ENCODE measurements around the gene ISM1.

DNA sequence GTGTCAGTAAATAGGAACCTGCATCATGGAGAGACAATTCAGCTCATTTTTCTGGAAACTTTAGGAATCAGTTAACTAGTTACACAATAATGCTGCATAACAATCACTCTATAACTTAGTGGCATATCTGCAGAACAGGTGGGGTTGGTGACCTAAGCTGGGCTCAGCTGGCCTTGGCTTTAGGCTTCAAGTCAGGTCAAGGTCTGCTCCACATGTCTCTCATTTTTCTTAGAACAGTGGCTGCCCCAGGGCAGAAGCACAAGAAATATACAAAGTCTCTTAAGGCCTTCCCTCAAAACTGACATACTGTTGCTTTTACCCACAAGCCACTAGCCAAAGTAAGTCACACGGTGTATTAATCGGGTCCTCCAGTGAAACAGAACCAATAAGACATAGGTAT lies 14.1 kb upstream of the ISM1 start:
- TF ChIP-seq CEBPB (IDR thresholded peaks at IDR 0.05), result no peak
- TF ChIP-seq, protein P1, sequence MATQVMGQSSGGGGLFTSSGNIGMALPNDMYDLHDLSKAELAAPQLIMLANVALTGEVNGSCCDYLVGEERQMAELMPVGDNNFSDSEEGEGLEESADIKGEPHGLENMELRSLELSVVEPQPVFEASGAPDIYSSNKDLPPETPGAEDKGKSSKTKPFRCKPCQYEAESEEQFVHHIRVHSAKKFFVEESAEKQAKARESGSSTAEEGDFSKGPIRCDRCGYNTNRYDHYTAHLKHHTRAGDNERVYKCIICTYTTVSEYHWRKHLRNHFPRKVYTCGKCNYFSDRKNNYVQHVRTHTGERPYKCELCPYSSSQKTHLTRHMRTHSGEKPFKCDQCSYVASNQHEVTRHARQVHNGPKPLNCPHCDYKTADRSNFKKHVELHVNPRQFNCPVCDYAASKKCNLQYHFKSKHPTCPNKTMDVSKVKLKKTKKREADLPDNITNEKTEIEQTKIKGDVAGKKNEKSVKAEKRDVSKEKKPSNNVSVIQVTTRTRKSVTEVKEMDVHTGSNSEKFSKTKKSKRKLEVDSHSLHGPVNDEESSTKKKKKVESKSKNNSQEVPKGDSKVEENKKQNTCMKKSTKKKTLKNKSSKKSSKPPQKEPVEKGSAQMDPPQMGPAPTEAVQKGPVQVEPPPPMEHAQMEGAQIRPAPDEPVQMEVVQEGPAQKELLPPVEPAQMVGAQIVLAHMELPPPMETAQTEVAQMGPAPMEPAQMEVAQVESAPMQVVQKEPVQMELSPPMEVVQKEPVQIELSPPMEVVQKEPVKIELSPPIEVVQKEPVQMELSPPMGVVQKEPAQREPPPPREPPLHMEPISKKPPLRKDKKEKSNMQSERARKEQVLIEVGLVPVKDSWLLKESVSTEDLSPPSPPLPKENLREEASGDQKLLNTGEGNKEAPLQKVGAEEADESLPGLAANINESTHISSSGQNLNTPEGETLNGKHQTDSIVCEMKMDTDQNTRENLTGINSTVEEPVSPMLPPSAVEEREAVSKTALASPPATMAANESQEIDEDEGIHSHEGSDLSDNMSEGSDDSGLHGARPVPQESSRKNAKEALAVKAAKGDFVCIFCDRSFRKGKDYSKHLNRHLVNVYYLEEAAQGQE (IDR thresholded peaks at IDR 0.05; ENCODE audit: low read depth), result no peak
- no peak for TF ChIP-seq EGR1 (IDR thresholded peaks at IDR 0.05)
- no peak for TF ChIP-seq NFIC (IDR thresholded peaks at IDR 0.05)
- TF ChIP-seq, protein P2, sequence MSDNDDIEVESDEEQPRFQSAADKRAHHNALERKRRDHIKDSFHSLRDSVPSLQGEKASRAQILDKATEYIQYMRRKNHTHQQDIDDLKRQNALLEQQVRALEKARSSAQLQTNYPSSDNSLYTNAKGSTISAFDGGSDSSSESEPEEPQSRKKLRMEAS (IDR thresholded peaks at IDR 0.05), result no peak
- TF ChIP-seq YY1 (IDR thresholded peaks at IDR 0.05; ENCODE audit: low read depth), result no peak
- no peak for TF ChIP-seq EP300 (IDR thresholded peaks at IDR 0.05; ENCODE audit: borderline replicate concordance)
- TF ChIP-seq TCF12 (IDR thresholded peaks at IDR 0.05; ENCODE audit: low read depth), result no peak
- TF ChIP-seq CREB1 (IDR thresholded peaks at IDR 0.05; ENCODE audit: low read depth), result no peak
- no peak for TF ChIP-seq TAF1 (IDR thresholded peaks at IDR 0.05; ENCODE audit: low read depth)
- TF ChIP-seq RAD21 (IDR thresholded peaks at IDR 0.05; ENCODE audit: low read depth), result no peak
- TF ChIP-seq, protein P3, sequence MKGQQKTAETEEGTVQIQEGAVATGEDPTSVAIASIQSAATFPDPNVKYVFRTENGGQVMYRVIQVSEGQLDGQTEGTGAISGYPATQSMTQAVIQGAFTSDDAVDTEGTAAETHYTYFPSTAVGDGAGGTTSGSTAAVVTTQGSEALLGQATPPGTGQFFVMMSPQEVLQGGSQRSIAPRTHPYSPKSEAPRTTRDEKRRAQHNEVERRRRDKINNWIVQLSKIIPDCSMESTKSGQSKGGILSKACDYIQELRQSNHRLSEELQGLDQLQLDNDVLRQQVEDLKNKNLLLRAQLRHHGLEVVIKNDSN (IDR thresholded peaks at IDR 0.05), result no peak
- TF ChIP-seq TEAD4 (IDR thresholded peaks at IDR 0.05), result no peak
- no peak for TF ChIP-seq ZBTB7A (IDR thresholded peaks at IDR 0.05; ENCODE audit: low read depth)
